Right cardiac atrium (tissue), 5 donors: ENCODE measurements around the gene MTA2. TPM values are rescaled to one million over a fixed set of nuclear protein-coding genes. Genes with fewer than 3 reads are reported as not detected.
"Not testable (repeated sequence)": the region's sequence is repeated elsewhere in the genome, so short reads cannot be mapped to it uniquely, and the experiment has no call there.

Experiments used
- ATAC-seq, 2 donors: fragments of 200-7000 bp; cut with Tn5 transposase; one replicate each; pipeline versions ENCODE4 v1.8.0 to v1.9.1; 2020; ENCODE audit warnings: moderate library complexity in 2 of 2, mild to moderate bottlenecking in 1 of 2
- DNase-seq, 3 donors: peaks; one replicate each; pipeline ENCODE4 v3.0.0-alpha.2; 2020
- H3K27ac ChIP-seq: one replicate; pipeline ENCODE4 v1.5.1; 2013; ENCODE audit warnings: mild to moderate bottlenecking, low read length, control low read depth, moderate library complexity
- H3K27me3 ChIP-seq: one replicate; pipeline ENCODE4 v1.6.1; 2013; ENCODE audit not compliant: control insufficient read depth, insufficient read depth
- H3K4me1 ChIP-seq: one replicate; pipeline ENCODE4 v1.6.1; 2013; ENCODE audit warnings: low read length; ENCODE audit not compliant: control insufficient read depth, insufficient read depth
- H3K4me3 ChIP-seq: one replicate; pipeline ENCODE4 v1.5.1; 2013; ENCODE audit warnings: low read length, control low read depth
- H3K9me3 ChIP-seq: one replicate; pipeline ENCODE4 v1.6.1; 2013; ENCODE audit warnings: low read length; ENCODE audit not compliant: control insufficient read depth
- WGBS: extraction: QIAGEN DNeasy Blood & Tissue Kit; methylation state at CpG from one replicate; pipeline ENCODE4 v1.1.7; 2013; 5-methylcytosine and 5-hydroxymethylcytosine counted together
- intact Hi-C, 4 donors: fragments of 100-400 bp; cut with DNase I; formaldehyde crosslinking; loops; one replicate each; pipeline versions ENCODE4 v1.11.0 to v1.14.0; 2022 to 2023
- long read RNA-seq, 4 donors: library from polyadenylated mRNA; unstranded; transcript quantifications; one replicate each; pipeline ENCODE4 v2.0.0, GENCODE V29; 2020 to 2021
- polyA plus RNA-seq: library from polyadenylated mRNA; stranded (reverse); fragments of 200-250 nt; gene quantifications from one replicate; pipeline ENCODE4 v1.2.3, GENCODE V29; 2013
- total RNA-seq, 4 donors: library from RNA; stranded (reverse); fragmentation: NEBNext Ultra II Directional; extraction: Animal tissue kit (Norgen Biotek cat#: 25700); gene quantifications; one replicate each; pipeline ENCODE4 v1.2.1, GENCODE V29; 2021
- donor health status: healthy with polysubstance abuse.
- donor health status: DM: no; HTN: yes; CAD: no.
- donor health status: DM: no; HTN: no; CAD: no.
- donor health status: DM: no; HTN: yes; CAD: no; lungs with severe emphysema.
- donor health status: DM: yes; HTN: yes; CAD: no.

Gene MTA2
- total RNA-seq (10 to 100 TPM; 34.8 to 47.6 (median 38.3) TPM), polyA plus RNA-seq (24.1 TPM)
- long read RNA-seq, donor 1, transcript MTA2-201 (18 exons, 3,058 nt) = major isoform, 13 of 19 reads
- long read RNA-seq, donor 1, partial matches to known transcripts = 6 of 19 reads
- long read RNA-seq, donor 1, other reads (novel, unspliced or antisense) = 0 of 19 reads
- long read RNA-seq, donor 2, partial matches to known transcripts = 3 of 7 reads
- long read RNA-seq, donor 2, other reads (novel, unspliced or antisense) = 2 of 7 reads
- long read RNA-seq, donor 3, transcript MTA2-201 (18 exons, 3,058 nt) = major isoform, 16 of 26 reads
- long read RNA-seq, donor 3, partial matches to known transcripts = 6 of 26 reads
- long read RNA-seq, donor 3, other reads (novel, unspliced or antisense) = 1 of 26 reads
- long read RNA-seq, donor 4, partial matches to known transcripts = 1 of 3 reads
- long read RNA-seq, donor 4, other reads (novel, unspliced or antisense) = 0 of 3 reads

GRCh38 chr11:62601372-62602140 is at the start of gene MTA2:
MTA2 (minus strand) TSS chr11:62601865; CDS start chr11:62601450, 415 bp downstream.
- DNase-seq (peak; percentile 97 to 99 (median 99)), ATAC-seq (peak; percentile 92)
- Histone ChIP-seq H3K27ac (peak within 1 kb of the TSS; percentile 94), H3K9me3 (no peaks in the 10 kb centered on the region), H3K4me1 (peaks cover 2% of the 10 kb centered on the region), H3K4me3 (peak within 1 kb of the TSS; percentile 94), H3K27me3 (no peaks in the 10 kb centered on the region)
- intact Hi-C loops = no loop called here
- WGBS = under 1% methylated on average over 83 of the region's 83 CpGs

GRCh38 chr11:62650283-62650682 is 48.6 kb upstream of the MTA2 start:
- not testable (repeated sequence) for H3K4me3 ChIP-seq, H3K4me1 ChIP-seq, H3K27me3 ChIP-seq, H3K27ac ChIP-seq, DNase-seq, ATAC-seq, H3K9me3 ChIP-seq
- 94% methylated on average over 12 of the region's 12 CpGs for WGBS
- intact Hi-C loops = loop anchor here in 1 of 4 donors (10.0 kb wide), 1 partner anchor 55 kb away; the partner anchor contains the start of gene TUT1

GRCh38 chr11:62649486-62649885 is 47.8 kb upstream of the MTA2 start:
- Histone ChIP-seq H3K9me3 (no peaks in the 10 kb centered on the region), H3K27ac (no peak overlapping the region), H3K27me3 (no peaks in the 10 kb centered on the region), H3K4me3 (no peak overlapping the region), H3K4me1 (peaks cover 3% of the 10 kb centered on the region)
- intact Hi-C loops = no loop called here
- DNase-seq (no peak), ATAC-seq (no peak)
- 90% methylated on average over 11 of the region's 11 CpGs for WGBS

GRCh38 chr11:62648967-62649364 is 47.3 kb upstream of the MTA2 start:
- intact Hi-C loops = no loop called here
- Histone ChIP-seq H3K9me3 (no peaks in the 10 kb centered on the region), H3K4me3 (no peak overlapping the region), H3K27ac (no peak overlapping the region), H3K4me1 (peaks cover 3% of the 10 kb centered on the region), H3K27me3 (no peaks in the 10 kb centered on the region)
- ATAC-seq (no peak), DNase-seq (peak in 1 of 3 donors; percentile 61)
- 85% methylated on average over 11 of the region's 11 CpGs for WGBS

GRCh38 chr11:62648185-62648966 is 46.7 kb upstream of the MTA2 start:
- peak in 1 of 3 donors; percentile 58 for DNase-seq
- Histone ChIP-seq H3K9me3 (no peaks in the 10 kb centered on the region), H3K27ac (no peak overlapping the region), H3K27me3 (no peaks in the 10 kb centered on the region), H3K4me1 (peaks cover 3% of the 10 kb centered on the region), H3K4me3 (no peak overlapping the region)
- ATAC-seq = no peak
- intact Hi-C loops = no loop called here
- 88% methylated on average over 24 of the region's 24 CpGs for WGBS

- 80% methylated on average over 6 of the region's 6 CpGs for WGBS
- H3K27ac ChIP-seq = no peak overlapping the region
- H3K9me3 ChIP-seq = no peaks in the 10 kb centered on the region
- DNase-seq (no peak), ATAC-seq (no peak)
- no peaks in the 10 kb centered on the region for H3K27me3 ChIP-seq
- H3K4me3 ChIP-seq = no peak overlapping the region
- H3K4me1 ChIP-seq = peaks cover 3% of the 10 kb centered on the region
- intact Hi-C loops = no loop called here
Measured at GRCh38 chr11:62647609-62648005, 45.9 kb upstream of the MTA2 start.

- H3K27ac ChIP-seq = no peak overlapping the region
- peak; percentile 1 to 2 for ATAC-seq
- H3K4me1 ChIP-seq = peaks cover 3% of the 10 kb centered on the region
- DNase-seq = peak in 2 of 3 donors; percentile 63 to 69
- intact Hi-C loops = no loop called here
- H3K27me3 ChIP-seq = no peaks in the 10 kb centered on the region
- WGBS = 61% methylated on average over 32 of the region's 32 CpGs
- H3K9me3 ChIP-seq = no peaks in the 10 kb centered on the region
- no peak overlapping the region for H3K4me3 ChIP-seq
Measured at GRCh38 chr11:62646825-62647608, 45.4 kb upstream of the MTA2 start.

GRCh38 chr11:62645946-62646824 is 44.5 kb upstream of the MTA2 start, which contains the start of gene GANAB:
GANAB (minus strand) TSS chr11:62646613; CDS start chr11:62646599, 14 bp downstream.
- H3K9me3 ChIP-seq = no peaks in the 10 kb centered on the region
- H3K27me3 ChIP-seq = no peaks in the 10 kb centered on the region
- peak within 1 kb of the TSS; percentile 87 for H3K27ac ChIP-seq
- DNase-seq = peak; percentile 99 to 100 (median 100)
- intact Hi-C loops = no loop called here
- H3K4me3 ChIP-seq = peak within 1 kb of the TSS; percentile 93
- ATAC-seq = peak; percentile 98
- peaks cover 3% of the 10 kb centered on the region for H3K4me1 ChIP-seq
- under 1% methylated on average over 73 of the region's 73 CpGs for WGBS

GRCh38 chr11:62645671-62645945 is 43.9 kb upstream of the MTA2 start:
- Histone ChIP-seq H3K27ac (peak overlapping the region; percentile 87), H3K27me3 (no peaks in the 10 kb centered on the region), H3K4me3 (peak overlapping the region; percentile 93), H3K9me3 (no peaks in the 10 kb centered on the region), H3K4me1 (peaks cover 3% of the 10 kb centered on the region)
- WGBS = 14% methylated on average over 11 of the region's 11 CpGs
- intact Hi-C loops = no loop called here
- DNase-seq (no peak), ATAC-seq (no peak)
